GM19240 (cell line): ENCODE measurements around the gene RTF2.

Source experiments
- DNase-seq: peaks from one replicate; pipeline ENCODE4 v3.0.0; 2011; ENCODE audit warnings: low spot score; ENCODE audit not compliant: insufficient read length

RTF2 gene

GRCh38 chr20:56438284-56438683, 30.1 kb upstream of the RTF2 start:
- DNase-seq = no peak

- DNase-seq = no peak
Measured at GRCh38 chr20:56439771-56440291, 28.6 kb upstream of the RTF2 start.

- DNase-seq = peak; percentile 25
Measured at GRCh38 chr20:56440346-56441007, 27.9 kb upstream of the RTF2 start.

GRCh38 chr20:56442389-56443365, 25.8 kb upstream of the RTF2 start:
- no peak for DNase-seq

GRCh38 chr20:56443654-56444540, 24.5 kb upstream of the RTF2 start:
- no peak for DNase-seq

- DNase-seq = no peak
Measured at GRCh38 chr20:56445130-56445529, 23.3 kb upstream of the RTF2 start.

- no peak for DNase-seq
Measured at GRCh38 chr20:56445540-56445939, 22.9 kb upstream of the RTF2 start.

GRCh38 chr20:56447227-56447626, 21.2 kb upstream of the RTF2 start:
- no peak for DNase-seq

- no peak for DNase-seq
Measured at GRCh38 chr20:56449459-56449858, 19.0 kb upstream of the RTF2 start.

- no peak for DNase-seq
Measured at GRCh38 chr20:56451056-56451765, 17.2 kb upstream of the RTF2 start.

GRCh38 chr20:56453352-56453751, 15.1 kb upstream of the RTF2 start:
- peak; percentile 35 for DNase-seq

- DNase-seq = peak; percentile 32
Measured at GRCh38 chr20:56454754-56455153, 13.7 kb upstream of the RTF2 start.

- DNase-seq = no peak
Measured at GRCh38 chr20:56458206-56458821, 10.1 kb upstream of the RTF2 start.

- DNase-seq = no peak
Measured at GRCh38 chr20:56460459-56460858, 8.0 kb upstream of the RTF2 start.

- no peak for DNase-seq
Measured at GRCh38 chr20:56461576-56461975, 6.9 kb upstream of the RTF2 start.

- no peak for DNase-seq
Measured at GRCh38 chr20:56463428-56463827, 5.0 kb upstream of the RTF2 start.

GRCh38 chr20:56465997-56466396, 2.4 kb upstream of the RTF2 start:
- DNase-seq = no peak

GRCh38 chr20:56467968-56468315, 485 bp upstream of the RTF2 start:
- DNase-seq = no peak

- DNase-seq = no peak
Measured at GRCh38 chr20:56469077-56469449, 636 bp downstream of the RTF2 start.

GRCh38 chr20:56483970-56484369, 15.5 kb downstream of the RTF2 start:
- DNase-seq = no peak
